GM18502 (cell line): ENCODE measurements around the gene SLC7A4.
"Not testable (repeated sequence)": the region's sequence is repeated elsewhere in the genome, so short reads cannot be mapped to it uniquely, and the experiment has no call there.

Source experiments
- ATAC-seq: cut with Tn5 transposase; IDR thresholded peaks from one replicate; pipeline ENCODE4 v1.9.1; 2021; ENCODE audit warnings: mild to moderate bottlenecking; ENCODE audit not compliant: unreplicated experiment, poor library complexity

The SLC7A4 gene

GRCh38 chr22:21025266-21025665 lies 7.1 kb downstream of the SLC7A4 start:
- ATAC-seq, result no peak

DNA sequence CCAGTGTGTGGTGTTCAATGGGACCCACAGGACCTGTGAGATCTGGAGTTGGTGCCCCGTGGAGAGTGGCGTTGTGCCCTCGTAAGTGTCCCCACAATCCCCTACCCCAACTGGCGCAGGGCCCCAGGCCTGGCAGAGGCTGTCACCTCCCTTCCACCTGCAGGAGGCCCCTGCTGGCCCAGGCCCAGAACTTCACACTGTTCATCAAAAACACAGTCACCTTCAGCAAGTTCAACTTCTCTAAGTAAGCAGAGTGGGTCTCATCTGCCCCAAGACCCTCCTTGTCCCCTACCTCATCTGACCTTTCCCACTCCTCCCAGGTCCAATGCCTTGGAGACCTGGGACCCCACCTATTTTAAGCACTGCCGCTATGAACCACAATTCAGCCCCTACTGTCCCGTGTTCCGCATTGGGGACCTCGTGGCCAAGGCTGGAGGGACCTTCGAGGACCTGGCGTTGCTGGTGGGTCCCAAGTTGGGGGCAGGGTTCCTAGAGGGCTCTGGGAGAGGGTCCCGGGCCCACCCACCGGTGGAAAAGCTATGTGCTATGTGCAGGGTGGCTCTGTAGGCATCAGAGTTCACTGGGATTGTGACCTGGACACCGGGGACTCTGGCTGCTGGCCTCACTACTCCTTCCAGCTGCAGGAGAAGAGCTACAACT lies 9.3 kb downstream of the SLC7A4 start:
- ATAC-seq, result no peak

DNA sequence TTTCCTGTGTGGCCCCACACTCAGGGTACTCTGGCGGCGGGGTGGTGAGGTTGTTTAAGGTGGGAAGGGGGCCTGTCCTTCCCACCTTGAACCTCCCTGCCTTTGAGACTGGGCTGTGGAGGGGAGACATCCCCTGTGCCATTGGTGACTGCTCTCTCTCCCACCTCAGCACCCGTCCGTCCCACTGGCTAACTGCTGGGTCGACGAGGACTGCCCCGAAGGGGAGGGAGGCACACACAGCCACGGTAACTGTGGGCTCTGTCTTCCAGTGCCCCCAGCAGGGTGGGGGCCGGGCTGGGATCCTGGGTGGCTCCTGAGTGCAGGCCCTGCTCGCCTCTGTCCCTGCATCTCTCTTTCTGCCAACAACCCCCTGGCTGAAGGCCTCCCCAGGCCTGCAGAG lies 9.9 kb downstream of the SLC7A4 start:
- ATAC-seq, result no peak

DNA sequence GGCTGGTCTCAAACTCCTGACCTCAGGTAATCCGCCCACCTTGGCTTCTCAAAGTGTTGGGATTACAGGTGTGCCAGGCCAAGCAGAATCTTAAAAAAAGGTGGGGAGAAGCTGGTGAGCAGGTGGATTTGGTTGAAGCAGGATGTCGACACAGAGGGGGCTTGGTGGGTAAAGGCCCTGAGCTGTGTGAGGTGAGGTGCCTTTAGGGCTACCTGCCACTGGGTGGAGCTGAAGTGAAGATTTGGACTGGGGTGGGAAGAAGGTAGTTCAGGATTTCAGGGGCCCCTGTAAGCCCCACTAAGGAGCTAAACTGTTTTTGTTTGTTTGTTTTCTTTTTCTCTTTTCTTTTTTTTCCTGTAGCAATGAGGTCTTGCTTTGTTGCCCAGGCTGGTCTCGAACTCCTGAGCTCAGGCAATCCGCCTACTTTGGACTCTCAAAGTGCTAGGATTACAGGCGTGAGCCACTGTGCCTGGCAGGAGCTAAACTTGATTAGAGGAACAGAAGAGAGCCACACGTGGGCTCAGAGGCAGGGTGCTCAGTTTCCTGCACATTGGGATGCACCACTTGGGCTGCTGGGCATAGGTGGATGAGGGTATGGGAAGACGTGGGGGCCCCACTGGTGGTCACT lies 11.4 kb downstream of the SLC7A4 start:
- no peak for ATAC-seq

GRCh38 chr22:21018314-21018713 lies 14.0 kb downstream of the SLC7A4 start:
- no peak for ATAC-seq

DNA sequence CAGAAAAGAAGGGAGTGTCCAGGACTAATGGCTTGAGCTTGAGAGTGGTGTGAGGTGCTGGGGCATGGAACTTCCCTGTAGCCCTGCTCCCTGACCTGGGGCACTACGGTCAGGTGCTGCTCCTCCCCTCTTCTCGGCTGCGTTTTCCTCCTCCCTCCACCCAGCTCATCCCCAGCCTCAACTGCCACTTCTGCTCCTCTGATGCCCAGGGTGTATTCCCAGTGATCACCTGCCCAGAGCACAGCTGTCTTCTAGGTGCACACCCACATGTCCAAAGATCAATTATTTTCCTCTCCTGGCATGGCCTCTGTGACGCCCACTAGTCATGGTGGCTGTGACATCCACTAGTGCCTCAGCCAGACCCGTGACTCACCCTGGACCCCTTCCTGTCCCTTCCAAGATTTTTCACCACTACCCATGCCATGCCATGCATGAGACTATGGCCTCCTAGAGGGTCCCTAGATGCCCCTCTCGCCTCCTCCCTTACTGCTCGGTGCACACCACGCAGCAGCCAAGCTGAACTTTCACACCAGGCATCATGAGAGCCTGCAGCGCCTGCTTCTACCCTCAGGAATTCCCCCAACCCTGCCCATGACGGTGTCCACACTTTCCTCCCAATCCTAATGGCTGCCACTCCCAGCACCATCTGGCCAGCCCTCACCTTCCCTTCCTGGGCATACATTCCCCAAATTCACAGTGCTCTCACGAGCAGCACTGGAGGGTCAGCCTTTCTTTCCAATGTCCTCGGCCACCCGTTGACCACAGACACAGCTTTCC lies 15.5 kb downstream of the SLC7A4 start:
- ATAC-seq, result no peak

GRCh38 chr22:21015466-21016006 lies 16.8 kb downstream of the SLC7A4 start:
- ATAC-seq, result no peak

GRCh38 chr22:21014726-21015465 lies 17.5 kb downstream of the SLC7A4 start, which contains the start of gene P2RX6:
Gene P2RX6, plus strand, starts transcription at chr22:21015165. Its CDS starts 10 bp downstream, at chr22:21015175.
- ATAC-seq, result no peak

GRCh38 chr22:21014202-21014725 lies 18.1 kb downstream of the SLC7A4 start:
- ATAC-seq, result peak; percentile 87

DNA sequence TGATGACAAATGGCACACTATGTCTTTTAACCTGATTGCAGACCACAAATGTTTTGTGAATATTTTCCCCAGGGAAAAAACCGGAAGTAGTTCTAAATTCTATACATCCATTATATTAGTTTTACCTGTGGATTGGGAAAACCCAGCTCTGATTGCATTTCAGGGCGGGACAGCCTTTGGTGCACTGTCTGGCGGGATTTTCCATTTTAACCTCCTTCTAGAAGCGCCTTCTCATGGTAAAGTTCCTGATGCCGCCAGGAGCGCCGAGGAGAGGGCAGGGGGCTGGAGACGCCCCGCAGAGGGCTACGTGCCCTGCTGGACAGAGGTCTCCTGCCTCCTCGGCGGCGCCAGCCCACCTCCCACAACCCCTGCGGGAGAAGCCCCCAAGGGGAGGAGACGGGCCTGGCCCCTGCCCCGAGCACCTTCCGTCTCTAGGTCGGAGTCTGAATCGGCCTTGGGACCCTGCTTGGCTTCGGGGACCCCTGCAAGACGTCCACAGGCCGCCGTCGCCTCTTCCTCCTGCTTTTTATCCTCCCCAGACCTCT lies 18.6 kb downstream of the SLC7A4 start:
- ATAC-seq, result peak; percentile 21

GRCh38 chr22:21012446-21013407 lies 19.6 kb downstream of the SLC7A4 start:
- ATAC-seq, result no peak

DNA sequence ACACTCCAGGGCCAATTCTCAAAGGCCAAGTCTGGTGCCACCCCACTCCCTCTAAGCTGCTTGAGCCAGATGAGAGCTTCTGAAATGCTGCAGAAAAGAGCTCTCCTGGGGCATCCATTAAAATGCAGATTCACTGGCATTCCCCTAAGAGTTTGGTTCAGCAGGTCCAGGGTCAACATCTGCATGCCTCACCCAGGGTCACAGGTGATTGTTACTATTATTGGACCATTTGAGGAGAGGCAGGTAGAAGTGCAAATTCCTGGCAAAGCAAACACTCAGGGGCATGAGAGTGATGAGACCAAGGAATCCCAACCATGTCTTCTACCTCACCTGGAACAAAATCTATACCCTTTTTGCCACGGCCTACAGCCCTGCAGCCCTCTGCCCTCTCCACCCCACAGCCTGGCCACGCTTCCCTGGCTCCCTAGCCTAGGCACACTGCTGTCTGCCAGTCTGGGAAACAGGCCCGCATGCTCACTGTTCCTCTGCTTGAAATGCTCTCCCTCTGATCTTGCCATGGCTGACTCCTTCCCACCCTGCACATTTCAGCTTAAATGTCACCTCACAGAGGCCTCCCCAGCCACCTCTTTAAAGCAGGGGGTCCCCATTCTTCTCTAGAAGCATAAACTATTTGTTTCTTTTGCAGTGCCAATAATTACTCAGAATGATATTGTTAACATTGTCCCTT lies 21.8 kb downstream of the SLC7A4 start:
- no peak for ATAC-seq

- no peak for ATAC-seq
Observed at GRCh38 chr22:21009638-21010425, 22.5 kb downstream of the SLC7A4 start.

GRCh38 chr22:21009208-21009607 lies 23.2 kb downstream of the SLC7A4 start:
- not testable (repeated sequence) for ATAC-seq

DNA sequence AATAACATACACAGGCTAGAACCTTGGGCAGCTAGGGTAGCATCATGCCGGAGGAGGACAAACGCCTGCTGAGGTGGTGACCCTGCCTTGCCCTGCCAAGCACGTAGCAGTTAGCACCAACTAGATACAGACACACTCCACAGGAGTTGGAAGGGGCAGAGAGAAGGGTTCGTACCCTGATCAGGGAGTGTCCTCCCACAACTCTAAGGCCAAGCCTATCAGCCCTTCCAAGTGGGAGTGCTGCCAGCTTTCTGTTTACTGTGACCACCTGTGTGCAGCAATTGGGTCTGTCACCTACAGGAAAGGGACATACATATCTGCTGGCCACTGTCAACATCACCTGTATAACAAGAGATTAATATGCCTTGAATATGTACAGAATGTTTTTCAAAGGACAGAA lies 28.6 kb downstream of the SLC7A4 start:
- no peak for ATAC-seq

DNA sequence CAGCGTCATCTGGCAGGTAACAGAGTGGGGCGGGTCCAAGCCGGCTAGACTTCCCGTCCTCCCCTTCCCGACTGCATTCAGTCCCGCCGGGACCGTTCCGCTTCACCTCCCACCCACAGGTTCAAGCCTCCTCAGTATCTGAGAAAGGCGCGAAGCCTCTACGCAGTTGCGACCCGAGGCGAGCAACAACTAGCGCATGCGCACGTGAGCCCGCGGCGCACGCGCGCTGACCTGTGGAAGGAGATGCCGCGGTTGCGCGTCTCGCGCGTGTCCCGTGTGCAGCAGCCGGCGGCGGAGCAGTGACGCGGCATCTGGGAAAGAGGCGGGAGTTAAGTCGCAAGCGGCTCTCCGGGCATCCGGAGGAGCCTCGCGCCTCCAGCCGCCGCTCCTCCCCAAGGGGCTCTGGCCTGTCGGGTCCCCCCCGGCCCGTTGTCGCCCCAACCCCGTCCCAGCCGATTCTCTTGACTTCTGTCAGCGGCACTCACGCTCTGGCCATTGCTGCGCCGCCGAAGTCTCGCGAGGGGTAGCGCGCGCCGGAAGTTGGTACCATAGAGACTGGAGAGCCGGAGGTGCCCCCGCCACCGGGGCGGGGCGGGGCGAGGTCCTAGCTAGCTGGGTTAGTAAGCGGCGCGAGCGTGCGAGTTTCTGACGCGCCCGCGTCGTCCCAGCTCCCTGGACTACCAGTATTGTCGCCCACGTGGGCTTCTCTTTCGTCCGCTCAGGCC lies 30.6 kb downstream of the SLC7A4 start, which contains the start of gene THAP7:
Gene THAP7 (minus strand): TSS at position 518 of the 725 bp plus-strand sequence. CDS start 207 bp downstream, at position 311.
- peak; percentile 82 for ATAC-seq
